Mesothelial cell of epicardium (in vitro differentiated cells): Measurements from ENCODE around the gene TAF8. TPM values are rescaled to one million over a fixed set of nuclear protein-coding genes. Genes with fewer than 3 reads are reported as not detected.

Source experiments
- DNase-seq, 2 experiments: peaks; one replicate each; pipeline ENCODE4 v3.0.0; 2021; ENCODE audit warnings: low spot score in 2 of 2; ENCODE audit not compliant: unreplicated experiment in 2 of 2
- H3K27ac Mint-ChIP-seq: 2 replicates; pipeline ENCODE4 v1.8.0; 2021; ENCODE audit warnings: mixed read lengths
- H3K27me3 Mint-ChIP-seq: 2 replicates; pipeline ENCODE4 v1.8.0; 2021; ENCODE audit warnings: low read depth, mixed read lengths
- H3K36me3 Mint-ChIP-seq: 2 replicates; pipeline ENCODE4 v1.8.0; 2021; ENCODE audit warnings: mixed read lengths
- H3K4me1 Mint-ChIP-seq: 2 replicates; pipeline ENCODE4 v1.8.0; 2021; ENCODE audit warnings: mixed read lengths
- H3K4me3 Mint-ChIP-seq: 2 replicates; pipeline ENCODE4 v1.8.0; 2021; ENCODE audit warnings: mild to moderate bottlenecking, moderate library complexity, mixed read lengths
- H3K9me3 Mint-ChIP-seq: 2 replicates; pipeline ENCODE4 v1.8.0; 2021; ENCODE audit warnings: mixed read lengths
- CTCF ChIP-seq: fragments of 200-600 bp; sonication (generic); IDR thresholded peaks from one replicate; pipeline ENCODE4 v1.5.0; 2021; ENCODE audit warnings: antibody characterized with exemption; ENCODE audit not compliant: unreplicated experiment
- total RNA-seq: library from RNA; stranded (reverse); gene quantifications from 3 replicates; pipeline ENCODE4 v1.2.1, GENCODE V29; 2021

The TAF8 gene
- total RNA-seq, 1 donor from 2014 or later = 38.9 TPM

GRCh38 chr6:42047790-42048405 is 2.4 kb upstream of the TAF8 start:
- Mint-ChIP-seq H3K9me3 (no peaks in the 10 kb centered on the region), H3K36me3 (no peaks in the 10 kb centered on the region), H3K27me3 (no peaks in the 10 kb centered on the region), H3K27ac (peak overlapping the region; percentile 73), H3K4me1 (peaks cover 54% of the 10 kb centered on the region), H3K4me3 (peak overlapping the region; percentile 97)
- no peak for TF ChIP-seq CTCF
- DNase-seq = no peak

- peaks cover 3% of the 10 kb centered on the region for H3K36me3 Mint-ChIP-seq
- H3K27ac Mint-ChIP-seq = peak overlapping the region; percentile 91
- H3K27me3 Mint-ChIP-seq = no peaks in the 10 kb centered on the region
- H3K4me3 Mint-ChIP-seq = peak overlapping the region; percentile 97
- no peak for TF ChIP-seq CTCF
- H3K4me1 Mint-ChIP-seq = peaks cover 49% of the 10 kb centered on the region
- no peaks in the 10 kb centered on the region for H3K9me3 Mint-ChIP-seq
- DNase-seq = no peak
Observed at GRCh38 chr6:42049116-42049809, 1.1 kb upstream of the TAF8 start.

- Mint-ChIP-seq H3K4me3 (peak overlapping the region; percentile 97), H3K27ac (peak overlapping the region; percentile 98), H3K4me1 (peaks cover 45% of the 10 kb centered on the region), H3K36me3 (peaks cover 3% of the 10 kb centered on the region), H3K9me3 (no peaks in the 10 kb centered on the region), H3K27me3 (no peaks in the 10 kb centered on the region)
- no peak for DNase-seq
- TF ChIP-seq CTCF = no peak
Observed at GRCh38 chr6:42049948-42050296, 402 bp upstream of the TAF8 start.

GRCh38 chr6:42051268-42051653 is 937 bp downstream of the TAF8 start:
- Mint-ChIP-seq H3K9me3 (no peaks in the 10 kb centered on the region), H3K4me1 (peaks cover 31% of the 10 kb centered on the region), H3K4me3 (peak overlapping the region; percentile 97), H3K27ac (peak overlapping the region; percentile 48), H3K27me3 (no peaks in the 10 kb centered on the region), H3K36me3 (peaks cover 13% of the 10 kb centered on the region)
- DNase-seq = no peak
- no peak for TF ChIP-seq CTCF

- no peak for DNase-seq
Observed at GRCh38 chr6:42053601-42054000, 3.3 kb downstream of the TAF8 start.

More at GRCh38 chr6:42053601-42054000, 3.3 kb downstream of the TAF8 start:
- Mint-ChIP-seq H3K4me3 (no peak overlapping the region), H3K4me1 (peaks cover 11% of the 10 kb centered on the region), H3K9me3 (peaks cover 1% of the 10 kb centered on the region), H3K27ac (no peak overlapping the region), H3K27me3 (no peaks in the 10 kb centered on the region), H3K36me3 (peaks cover 31% of the 10 kb centered on the region)
- TF ChIP-seq CTCF = no peak
